Measurements from ENCODE around the gene GALNT16.

The GALNT16 gene

GRCh38 chr14:69354383-69355153 lies 94.6 kb downstream of the GALNT16 start:
- Histone ChIP-seq H3K9me3 (ENCODE audit: control extremely low read depth in 1 of 5, control insufficient read depth in 4 of 5, insufficient read depth in 2 of 5, low read depth in 1 of 5, low read length in 4 of 5) (no peaks in the 10 kb centered on the region), H3K27ac (ENCODE audit: insufficient read depth in 1 of 2, low read depth in 1 of 2, low read length in 2 of 2, poor library complexity in 1 of 2, severe bottlenecking in 2 of 2) (no peak overlapping the region), H3K4me3 (ENCODE audit: control insufficient read depth in 1 of 7, extremely low read depth in 1 of 7, insufficient read depth in 4 of 7, low read depth in 2 of 7, low read length in 6 of 7) (no peak overlapping the region), H3K36me3 (ENCODE audit: control insufficient read depth in 4 of 4, insufficient read depth in 4 of 4, low read length in 3 of 4) (no peaks in the 10 kb centered on the region), H3K4me1 (ENCODE audit: control extremely low read depth in 1 of 4, control insufficient read depth in 4 of 4, insufficient read depth in 4 of 4, low read length in 3 of 4) (peaks cover 0 to 11% (median 0%) of the 10 kb centered on the region in 4 experiments), H3K27me3 (replicated peaks in 2 of 5; ENCODE audit: control insufficient read depth in 4 of 5, insufficient read depth in 5 of 5, low read length in 4 of 5) (no peaks in the 10 kb centered on the region)
- WGBS (ENCODE audit: insufficient coverage), result 72% methylated on average over 9 of the region's 11 CpGs
- CTCF ChIA-PET, result no interaction called here
- POLR2A ChIA-PET, result interaction anchor here (0.6 kb wide), 1 partner anchor 398 kb away, joined by 3 read pairs; no protein-coding TSS in a partner anchor
- peak in 2 of 3 donors; percentile 31 to 39 for DNase-seq

DNA sequence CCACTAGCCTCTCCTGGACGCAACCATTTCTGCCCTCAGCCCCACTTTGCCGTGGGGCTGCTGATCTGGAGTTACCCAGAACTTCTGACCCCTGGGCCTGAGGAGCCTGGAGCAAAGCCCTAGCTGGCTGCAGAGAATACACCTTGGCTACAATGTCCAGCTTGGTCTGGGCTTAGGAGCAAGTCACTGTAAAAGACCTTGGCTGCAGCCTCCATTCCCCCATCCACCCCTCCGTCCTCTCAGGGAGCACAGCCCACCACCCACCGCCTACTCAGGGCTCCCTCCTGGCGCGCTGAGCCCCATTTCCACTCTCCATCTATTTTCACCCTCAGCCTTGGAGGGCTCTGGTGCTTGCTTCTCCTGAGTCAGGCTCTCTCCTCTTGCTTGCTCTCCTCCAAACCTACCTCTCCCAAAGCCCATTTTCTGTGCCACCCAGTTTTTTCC lies 95.2 kb downstream of the GALNT16 start:
- Histone ChIP-seq H3K4me1 (ENCODE audit: control extremely low read depth in 1 of 4, control insufficient read depth in 4 of 4, insufficient read depth in 4 of 4, low read length in 3 of 4) (peaks cover 0 to 11% (median 0%) of the 10 kb centered on the region in 4 experiments), H3K36me3 (ENCODE audit: control insufficient read depth in 4 of 4, insufficient read depth in 4 of 4, low read length in 3 of 4) (no peaks in the 10 kb centered on the region), H3K27me3 (replicated peaks in 2 of 5; ENCODE audit: control insufficient read depth in 4 of 5, insufficient read depth in 5 of 5, low read length in 4 of 5) (no peaks in the 10 kb centered on the region), H3K9me3 (ENCODE audit: control extremely low read depth in 1 of 5, control insufficient read depth in 4 of 5, insufficient read depth in 2 of 5, low read depth in 1 of 5, low read length in 4 of 5) (no peaks in the 10 kb centered on the region), H3K27ac (ENCODE audit: insufficient read depth in 1 of 2, low read depth in 1 of 2, low read length in 2 of 2, poor library complexity in 1 of 2, severe bottlenecking in 2 of 2) (no peak overlapping the region), H3K4me3 (ENCODE audit: control insufficient read depth in 1 of 7, extremely low read depth in 1 of 7, insufficient read depth in 4 of 7, low read depth in 2 of 7, low read length in 6 of 7) (no peak overlapping the region)
- WGBS (ENCODE audit: insufficient coverage), result 96% methylated on average over 6 of the region's 6 CpGs
- DNase-seq, result no peak
- ChIA-PET POLR2A (interaction anchor here (0.6 kb wide), 1 partner anchor 397 kb away, joined by 3 read pairs; no protein-coding TSS in a partner anchor), CTCF (no interaction called here)

- ChIA-PET POLR2A (no interaction called here), CTCF (interaction anchor here (0.7 to 0.8 kb wide), 2 partner anchors 13 to 41 kb away, joined by 3 to 5 read pairs; no protein-coding TSS in a partner anchor)
- Histone ChIP-seq H3K4me1 (ENCODE audit: control extremely low read depth in 1 of 4, control insufficient read depth in 4 of 4, insufficient read depth in 4 of 4, low read length in 3 of 4) (peaks cover 0 to 12% (median 0%) of the 10 kb centered on the region in 4 experiments), H3K27ac (ENCODE audit: insufficient read depth in 1 of 2, low read depth in 1 of 2, low read length in 2 of 2, poor library complexity in 1 of 2, severe bottlenecking in 2 of 2) (no peak overlapping the region), H3K4me3 (ENCODE audit: control insufficient read depth in 1 of 7, extremely low read depth in 1 of 7, insufficient read depth in 4 of 7, low read depth in 2 of 7, low read length in 6 of 7) (no peak overlapping the region), H3K36me3 (ENCODE audit: control insufficient read depth in 4 of 4, insufficient read depth in 4 of 4, low read length in 3 of 4) (no peaks in the 10 kb centered on the region), H3K27me3 (replicated peaks in 2 of 5; ENCODE audit: control insufficient read depth in 4 of 5, insufficient read depth in 5 of 5, low read length in 4 of 5) (no peaks in the 10 kb centered on the region), H3K9me3 (ENCODE audit: control extremely low read depth in 1 of 5, control insufficient read depth in 4 of 5, insufficient read depth in 2 of 5, low read depth in 1 of 5, low read length in 4 of 5) (no peaks in the 10 kb centered on the region)
- 98% methylated on average over 6 of the region's 6 CpGs for WGBS (ENCODE audit: insufficient coverage)
- DNase-seq, result no peak
Measured at GRCh38 chr14:69355607-69356281, 95.8 kb downstream of the GALNT16 start.

DNA sequence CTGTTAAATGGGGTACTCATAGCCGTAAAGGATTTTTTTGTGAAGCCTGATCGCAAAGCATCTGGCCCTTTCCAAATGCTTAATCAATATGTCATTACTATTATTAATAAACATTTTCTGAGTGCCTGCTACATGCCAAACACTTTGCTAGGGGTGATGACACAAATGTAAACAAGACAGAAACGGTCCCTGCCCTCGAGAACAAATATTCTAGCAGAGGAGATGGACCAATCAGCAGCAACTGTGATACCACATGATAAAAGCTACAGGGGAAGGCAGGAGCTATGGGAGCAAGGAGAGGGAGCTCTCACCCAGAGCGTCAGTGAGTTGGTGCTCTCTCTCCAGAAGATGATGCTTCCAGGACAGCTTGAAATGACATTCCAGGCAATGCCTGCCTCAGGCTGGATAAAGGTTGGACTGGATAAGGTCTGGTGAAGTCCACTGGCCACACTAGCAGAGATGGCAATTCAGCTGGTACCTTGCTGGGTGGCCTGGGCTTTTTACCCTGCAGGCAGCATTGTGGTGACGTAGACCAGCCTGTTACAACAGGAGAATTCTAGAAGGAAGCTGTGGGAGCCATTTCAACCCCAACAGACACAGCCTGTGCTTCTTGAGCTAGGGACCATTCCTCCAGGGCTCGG lies 97.1 kb downstream of the GALNT16 start:
- POLR2A ChIA-PET, result no interaction called here
- no peak for DNase-seq
- no peaks in the 10 kb centered on the region for H3K36me3 ChIP-seq (ENCODE audit: control insufficient read depth in 4 of 4, insufficient read depth in 4 of 4, low read length in 3 of 4)
- no peak overlapping the region for H3K27ac ChIP-seq (ENCODE audit: insufficient read depth in 1 of 2, low read depth in 1 of 2, low read length in 2 of 2, poor library complexity in 1 of 2, severe bottlenecking in 2 of 2)
- H3K4me3 ChIP-seq (ENCODE audit: control insufficient read depth in 1 of 7, extremely low read depth in 1 of 7, insufficient read depth in 4 of 7, low read depth in 2 of 7, low read length in 6 of 7), result no peak overlapping the region
- no peaks in the 10 kb centered on the region for H3K9me3 ChIP-seq (ENCODE audit: control extremely low read depth in 1 of 5, control insufficient read depth in 4 of 5, insufficient read depth in 2 of 5, low read depth in 1 of 5, low read length in 4 of 5)
- CTCF ChIA-PET, result no interaction called here
- H3K27me3 ChIP-seq (replicated peaks in 2 of 5; ENCODE audit: control insufficient read depth in 4 of 5, insufficient read depth in 5 of 5, low read length in 4 of 5), result no peaks in the 10 kb centered on the region
- peaks cover 0 to 9% (median 0%) of the 10 kb centered on the region in 4 experiments for H3K4me1 ChIP-seq (ENCODE audit: control extremely low read depth in 1 of 4, control insufficient read depth in 4 of 4, insufficient read depth in 4 of 4, low read length in 3 of 4)
- WGBS (ENCODE audit: insufficient coverage), result 100% methylated on average over 4 of the region's 7 CpGs

GRCh38 chr14:69357544-69358200 lies 97.7 kb downstream of the GALNT16 start:
- WGBS (ENCODE audit: insufficient coverage), result 94% methylated on average over 7 of the region's 7 CpGs
- no peaks in the 10 kb centered on the region for H3K9me3 ChIP-seq (ENCODE audit: control extremely low read depth in 1 of 5, control insufficient read depth in 4 of 5, insufficient read depth in 2 of 5, low read depth in 1 of 5, low read length in 4 of 5)
- H3K36me3 ChIP-seq (ENCODE audit: control insufficient read depth in 4 of 4, insufficient read depth in 4 of 4, low read length in 3 of 4), result no peaks in the 10 kb centered on the region
- H3K4me1 ChIP-seq (ENCODE audit: control extremely low read depth in 1 of 4, control insufficient read depth in 4 of 4, insufficient read depth in 4 of 4, low read length in 3 of 4), result peaks cover 0 to 9% (median 0%) of the 10 kb centered on the region in 4 experiments
- DNase-seq, result no peak
- H3K27me3 ChIP-seq (replicated peaks in 2 of 5; ENCODE audit: control insufficient read depth in 4 of 5, insufficient read depth in 5 of 5, low read length in 4 of 5), result no peaks in the 10 kb centered on the region
- no peak overlapping the region for H3K27ac ChIP-seq (ENCODE audit: insufficient read depth in 1 of 2, low read depth in 1 of 2, low read length in 2 of 2, poor library complexity in 1 of 2, severe bottlenecking in 2 of 2)
- no peak overlapping the region for H3K4me3 ChIP-seq (ENCODE audit: control insufficient read depth in 1 of 7, extremely low read depth in 1 of 7, insufficient read depth in 4 of 7, low read depth in 2 of 7, low read length in 6 of 7)
- ChIA-PET CTCF (interaction anchor here (2.0 kb wide), 1 partner anchor 12 kb away, joined by 6 read pairs; no protein-coding TSS in a partner anchor), POLR2A (no interaction called here)

- no peaks in the 10 kb centered on the region for H3K9me3 ChIP-seq (ENCODE audit: control extremely low read depth in 1 of 5, control insufficient read depth in 4 of 5, insufficient read depth in 2 of 5, low read depth in 1 of 5, low read length in 4 of 5)
- no peak overlapping the region for H3K27ac ChIP-seq (ENCODE audit: insufficient read depth in 1 of 2, low read depth in 1 of 2, low read length in 2 of 2, poor library complexity in 1 of 2, severe bottlenecking in 2 of 2)
- POLR2A ChIA-PET, result no interaction called here
- CTCF ChIA-PET, result interaction anchor here (2.0 kb wide), 1 partner anchor 11 kb away, joined by 6 read pairs; no protein-coding TSS in a partner anchor
- H3K4me3 ChIP-seq (ENCODE audit: control insufficient read depth in 1 of 7, extremely low read depth in 1 of 7, insufficient read depth in 4 of 7, low read depth in 2 of 7, low read length in 6 of 7), result no peak overlapping the region
- no peaks in the 10 kb centered on the region for H3K36me3 ChIP-seq (ENCODE audit: control insufficient read depth in 4 of 4, insufficient read depth in 4 of 4, low read length in 3 of 4)
- H3K4me1 ChIP-seq (ENCODE audit: control extremely low read depth in 1 of 4, control insufficient read depth in 4 of 4, insufficient read depth in 4 of 4, low read length in 3 of 4), result peaks cover 0 to 9% (median 0%) of the 10 kb centered on the region in 4 experiments
- DNase-seq, result no peak
- no peaks in the 10 kb centered on the region for H3K27me3 ChIP-seq (replicated peaks in 2 of 5; ENCODE audit: control insufficient read depth in 4 of 5, insufficient read depth in 5 of 5, low read length in 4 of 5)
- 85% methylated on average over 11 of the region's 12 CpGs for WGBS (ENCODE audit: insufficient coverage)
Measured at GRCh38 chr14:69358233-69358963, 98.4 kb downstream of the GALNT16 start.
